Neural cell (in vitro differentiated cells): ENCODE data around the gene SIGLEC5. TPM values are rescaled to one million over a fixed set of nuclear protein-coding genes. Genes with fewer than 3 reads are reported as not detected.

ENCODE experiments used
- H2AFZ ChIP-seq: fragments of 200-600, 300-800 bp; sonication (generic), shearing (Covaris generic); 2 replicates; pipeline ENCODE4 v1.6.0; 2014; ENCODE audit warnings: low read depth, mild to moderate bottlenecking, antibody characterized with exemption, low read length, moderate library complexity
- H3F3A ChIP-seq: fragments of 200-600 bp; shearing (Covaris generic); 2 replicates; pipeline ENCODE4 v1.6.1; 2016; ENCODE audit warnings: mild to moderate bottlenecking, moderate library complexity, mixed read lengths, antibody characterized with exemption, low read length; ENCODE audit not compliant: insufficient read depth, poor library complexity, severe bottlenecking
- H3K27ac ChIP-seq: fragments of 200-600, 300-800 bp; sonication (generic), shearing (Covaris generic); 2 replicates; pipeline ENCODE4 v1.5.1; 2014; ENCODE audit warnings: mild to moderate bottlenecking, low read length, moderate library complexity
- H3K27me3 ChIP-seq: fragments of 300-800, 200-600 bp; sonication (generic), shearing (Covaris generic); 2 replicates; pipeline ENCODE4 v1.6.0; 2014; ENCODE audit warnings: mild to moderate bottlenecking, low read depth, low read length, moderate library complexity; ENCODE audit not compliant: insufficient read depth
- H3K36me3 ChIP-seq: fragments of 300-800, 200-600 bp; sonication (generic), shearing (Covaris generic); 2 replicates; pipeline ENCODE4 v1.5.1; 2014; ENCODE audit warnings: mild to moderate bottlenecking, antibody characterized with exemption, low read length, moderate library complexity; ENCODE audit not compliant: insufficient read depth
- H3K4me2 ChIP-seq: fragments of 300-800, 200-600 bp; sonication (generic), shearing (Covaris generic); 2 replicates; pipeline ENCODE4 v1.6.0; 2014; ENCODE audit warnings: mild to moderate bottlenecking, low read length
- H3K4me3 ChIP-seq: fragments of 300-800, 200-600 bp; sonication (generic), shearing (Covaris generic); 2 replicates; pipeline ENCODE4 v1.5.1; 2014; ENCODE audit warnings: mild to moderate bottlenecking, low read length, moderate library complexity
- H3K79me2 ChIP-seq: fragments of 200-600 bp; shearing (Covaris generic); replicated peaks from 2 replicates; pipeline ENCODE4 v1.6.0; 2014; ENCODE audit warnings: mild to moderate bottlenecking, low read length, moderate library complexity; ENCODE audit not compliant: insufficient read depth
- H3K9ac ChIP-seq: fragments of 300-800, 200-600 bp; sonication (generic), shearing (Covaris generic); 2 replicates; pipeline ENCODE4 v1.6.1; 2016; ENCODE audit warnings: mild to moderate bottlenecking, low read length, mixed read lengths
- H3K9me2 ChIP-seq: fragments of 200-600 bp; shearing (Covaris generic); 2 replicates; pipeline ENCODE4 v1.6.1; 2016; ENCODE audit warnings: mild to moderate bottlenecking, low read length, mixed read lengths; ENCODE audit not compliant: insufficient read depth
- H3K9me3 ChIP-seq: fragments of 200-600, 300-800 bp; sonication (generic), shearing (Covaris generic); 2 replicates; pipeline ENCODE4 v1.6.1; 2016; ENCODE audit warnings: mild to moderate bottlenecking, mixed run types, low read length, moderate library complexity, mixed read lengths
- H4K20me1 ChIP-seq: fragments of 200-600 bp; shearing (Covaris generic); 2 replicates; pipeline ENCODE4 v1.6.1; 2016; ENCODE audit warnings: mild to moderate bottlenecking, mixed run types; ENCODE audit not compliant: insufficient read depth
- CTCF ChIP-seq: fragments of 450-650 bp; IDR thresholded peaks from 2 replicates; pipeline ENCODE4 v1.5.1; 2014; ENCODE audit warnings: antibody characterized with exemption, mild to moderate bottlenecking, moderate library complexity; ENCODE audit not compliant: poor library complexity, severe bottlenecking
- EP300 ChIP-seq: fragments of 450-650 bp; conservative IDR thresholded peaks from 2 replicates; pipeline ENCODE4 v1.6.1; 2014; ENCODE audit warnings: antibody characterized with exemption, mild to moderate bottlenecking, moderate library complexity; ENCODE audit not compliant: poor library complexity, severe bottlenecking
- EZH2 ChIP-seq: fragments of 200-600, 300-800 bp; shearing (Covaris generic), sonication (generic); IDR thresholded peaks from 2 replicates; pipeline ENCODE4 v1.6.1; 2014; ENCODE audit warnings: antibody characterized with exemption, low read length, borderline replicate concordance, mild to moderate bottlenecking; ENCODE audit not compliant: insufficient read depth, poor library complexity, severe bottlenecking
- MXI1 ChIP-seq: fragments of 450-650 bp; conservative IDR thresholded peaks from 2 replicates; pipeline ENCODE4 v1.6.1; 2014; ENCODE audit warnings: antibody characterized with exemption, mild to moderate bottlenecking; ENCODE audit not compliant: poor library complexity, severe bottlenecking
- POLR2AphosphoS5 ChIP-seq: IDR thresholded peaks from 2 replicates; pipeline ENCODE4 v1.6.1; 2012
- RAD21 ChIP-seq: fragments of 450-650 bp; conservative IDR thresholded peaks from 2 replicates; pipeline ENCODE4 v1.6.1; 2014; ENCODE audit warnings: antibody characterized with exemption, mild to moderate bottlenecking, moderate library complexity
- REST ChIP-seq: IDR thresholded peaks from 2 replicates; pipeline ENCODE4 v1.6.1; 2012; ENCODE audit warnings: borderline replicate concordance
- SMC3 ChIP-seq: fragments of 450-650 bp; conservative IDR thresholded peaks from 2 replicates; pipeline ENCODE4 v1.6.1; 2014; ENCODE audit warnings: antibody characterized with exemption, mild to moderate bottlenecking, moderate library complexity; ENCODE audit not compliant: poor library complexity
- TAF1 ChIP-seq: IDR thresholded peaks from 2 replicates; pipeline ENCODE4 v1.6.1; 2012; ENCODE audit warnings: low read depth
- polyA plus RNA-seq: library from polyadenylated mRNA; depleted of rRNA; stranded (reverse); fragments of >200 nt; gene quantifications from 2 replicates; pipeline ENCODE4 v1.2.3, GENCODE V29; 2014

Gene SIGLEC5
- polyA plus RNA-seq, 1 donor from 2014 or later = not detected

GRCh38 chr19:51607077-51607476 lies 23.1 kb downstream of the SIGLEC5 start:
- Histone ChIP-seq H3K27ac (no peak overlapping the region), H3K9ac (no peak overlapping the region), H3F3A (no peaks in the 10 kb centered on the region)

GRCh38 chr19:51602189-51602854 lies 27.9 kb downstream of the SIGLEC5 start:
- no peak overlapping the region for H3K9ac ChIP-seq
- no peak for TF ChIP-seq TAF1
- no peak for TF ChIP-seq EP300
- no peak for TF ChIP-seq REST
- H3K4me3 ChIP-seq = no peak overlapping the region
- no peak overlapping the region for H3K4me2 ChIP-seq
- no peaks in the 10 kb centered on the region for H3K79me2 ChIP-seq
- H3K36me3 ChIP-seq = no peaks in the 10 kb centered on the region
- H4K20me1 ChIP-seq = no peaks in the 10 kb centered on the region
- H3K27me3 ChIP-seq = no peaks in the 10 kb centered on the region
- no peak overlapping the region for H2AFZ ChIP-seq
- H3K27ac ChIP-seq = no peak overlapping the region
- H3K9me3 ChIP-seq = peaks cover 3% of the 10 kb centered on the region
- H3K9me2 ChIP-seq = no peaks in the 10 kb centered on the region
- no peaks in the 10 kb centered on the region for H3F3A ChIP-seq

More at GRCh38 chr19:51607077-51607476, 23.1 kb downstream of the SIGLEC5 start:
- Histone ChIP-seq H3K79me2 (no peaks in the 10 kb centered on the region), H3K36me3 (no peaks in the 10 kb centered on the region), H3K4me2 (no peak overlapping the region), H3K9me3 (no peaks in the 10 kb centered on the region), H2AFZ (no peak overlapping the region), H3K9me2 (no peaks in the 10 kb centered on the region), H3K4me3 (no peak overlapping the region), H4K20me1 (no peaks in the 10 kb centered on the region), H3K27me3 (no peaks in the 10 kb centered on the region)
- TF ChIP-seq SMC3 (no peak), EZH2 (no peak), MXI1 (no peak), CTCF (no peak), EP300 (no peak), RAD21 (no peak), REST (no peak), POLR2AphosphoS5 (no peak), TAF1 (no peak)
